CD4-positive, alpha-beta T cell treated with Interleukin-4 for 4 hours (primary cell): ENCODE measurements around the gene MAP2K7.
"Not testable (repeated sequence)": the region's sequence is repeated elsewhere in the genome, so short reads cannot be mapped to it uniquely, and the experiment has no call there.

Source experiments
- DNase-seq: peaks from one replicate; pipeline ENCODE4 v3.0.0-alpha.2; 2020

The MAP2K7 gene

GRCh38 chr19:7885818-7886217, 17.9 kb upstream of the MAP2K7 start:
- DNase-seq, result no peak

- no peak for DNase-seq
Measured at GRCh38 chr19:7887408-7888144, 16.1 kb upstream of the MAP2K7 start.

GRCh38 chr19:7888145-7888825, 15.4 kb upstream of the MAP2K7 start, which contains the start of gene LRRC8E:
Gene LRRC8E (plus strand): TSS chr19:7888510. CDS start chr19:7895604, 7,094 bp downstream.
- no peak for DNase-seq

GRCh38 chr19:7888826-7889217, 14.9 kb upstream of the MAP2K7 start:
- DNase-seq, result no peak

GRCh38 chr19:7893362-7894101, 10.1 kb upstream of the MAP2K7 start:
- DNase-seq, result not testable (repeated sequence)

- DNase-seq, result no peak
Measured at GRCh38 chr19:7894612-7895309, 8.9 kb upstream of the MAP2K7 start.

- no peak for DNase-seq
Measured at GRCh38 chr19:7895565-7895964, 8.1 kb upstream of the MAP2K7 start.

GRCh38 chr19:7897292-7897691, 6.4 kb upstream of the MAP2K7 start:
- DNase-seq, result no peak

GRCh38 chr19:7898967-7899366, 4.7 kb upstream of the MAP2K7 start:
- no peak for DNase-seq

- DNase-seq, result no peak
Measured at GRCh38 chr19:7899751-7900378, 3.8 kb upstream of the MAP2K7 start.

GRCh38 chr19:7900401-7900870, 3.2 kb upstream of the MAP2K7 start:
- DNase-seq, result no peak

GRCh38 chr19:7900931-7901330, 2.7 kb upstream of the MAP2K7 start:
- no peak for DNase-seq

GRCh38 chr19:7901337-7901736, 2.3 kb upstream of the MAP2K7 start:
- DNase-seq, result no peak

GRCh38 chr19:7902796-7903243, 857 bp upstream of the MAP2K7 start:
- DNase-seq, result no peak

- peak; percentile 67 for DNase-seq
Measured at GRCh38 chr19:7904074-7905020, 670 bp downstream of the MAP2K7 start.

- DNase-seq, result no peak
Measured at GRCh38 chr19:7905268-7905667, 1.6 kb downstream of the MAP2K7 start.

GRCh38 chr19:7905859-7906258, 2.2 kb downstream of the MAP2K7 start:
- DNase-seq, result no peak

- DNase-seq, result no peak
Measured at GRCh38 chr19:7907122-7907521, 3.4 kb downstream of the MAP2K7 start.

- DNase-seq, result no peak
Measured at GRCh38 chr19:7907544-7907943, 3.9 kb downstream of the MAP2K7 start.

GRCh38 chr19:7908078-7908699, 4.5 kb downstream of the MAP2K7 start:
- DNase-seq, result no peak
